Ovary (tissue), 3 donors: Measurements from ENCODE around the gene SRY.

Experiments used
- CTCF ChIP-seq, 3 donors: fragments of 450-650 bp in 2 of 3; fragments of 200-600 bp in 1 of 3; IDR thresholded peaks; one replicate each; pipeline versions ENCODE4 v1.5.1 to v1.8.0; 2016 to 2022; ENCODE audit warnings: antibody characterized with exemption in 3 of 3, mild to moderate bottlenecking in 1 of 3
- POLR2A ChIP-seq: fragments of 450-650 bp; IDR thresholded peaks from one replicate; pipeline ENCODE4 v1.6.1; 2017; ENCODE audit warnings: antibody characterized with exemption, mild to moderate bottlenecking, moderate library complexity
- donor health status: DM: no; HTN: no; CAD: no.

GRCh38 chrY:2835230-2835629 is 47.7 kb upstream of the SRY start:
- TF ChIP-seq CTCF (IDR thresholded peaks at IDR 0.05) (no peak), POLR2A (no peak)
